Peyer's patch (tissue), 4 donors: Measurements from ENCODE around the gene MPC2.

ENCODE experiments used
- CTCF ChIP-seq, 6 experiments: fragments of 450-650 bp in 4 of 6; fragments of 200-600 bp in 2 of 6; sonication (generic) in 1 of 6; IDR thresholded peaks; one replicate each; pipeline ENCODE4 v1.5.1; 2017 to 2019; ENCODE audit warnings: antibody characterized with exemption in 6 of 6, mild to moderate bottlenecking in 3 of 6, moderate library complexity in 1 of 6
- POLR2A ChIP-seq, 2 donors: fragments of 450-650 bp; IDR thresholded peaks; one replicate each; pipeline ENCODE4 v1.5.1; 2017; ENCODE audit warnings: antibody characterized with exemption in 2 of 2, mild to moderate bottlenecking in 2 of 2, moderate library complexity in 2 of 2

- TF ChIP-seq CTCF (IDR thresholded peaks at IDR 0.05), result no peak
- no peak for TF ChIP-seq POLR2A (IDR thresholded peaks at IDR 0.05)
Observed at GRCh38 chr1:167910530-167910929, 26.3 kb downstream of the MPC2 start.
